AG09309 (cell line): Measurements from ENCODE around the gene APBB3.

Experiments
- DNase-seq: peaks from one replicate; pipeline ENCODE4 v3.0.0-alpha.2; 2010; ENCODE audit warnings: low read depth
- H3K4me3 ChIP-seq: 2 replicates; pipeline ENCODE4 v1.5.1; 2011; ENCODE audit warnings: mild to moderate bottlenecking, low read depth, low read length, moderate library complexity; ENCODE audit not compliant: control insufficient read depth
- CTCF ChIP-seq: IDR thresholded peaks from 2 replicates; pipeline ENCODE4 v1.5.1; 2011; ENCODE audit warnings: mild to moderate bottlenecking, low read depth, low read length, inconsistent platforms; ENCODE audit not compliant: insufficient read depth, control insufficient read depth; ENCODE audit errors: missing control alignments

APBB3 gene

GRCh38 chr5:140557136-140557805 is 7.1 kb downstream of the APBB3 start, which contains the start of gene SRA1:
SRA1 (minus strand) TSS chr5:140557473; CDS start chr5:140557452, 21 bp downstream.
- H3K4me3 ChIP-seq = peak within 1 kb of the TSS; percentile 65
- DNase-seq = no peak
- no peak for TF ChIP-seq CTCF

DNA sequence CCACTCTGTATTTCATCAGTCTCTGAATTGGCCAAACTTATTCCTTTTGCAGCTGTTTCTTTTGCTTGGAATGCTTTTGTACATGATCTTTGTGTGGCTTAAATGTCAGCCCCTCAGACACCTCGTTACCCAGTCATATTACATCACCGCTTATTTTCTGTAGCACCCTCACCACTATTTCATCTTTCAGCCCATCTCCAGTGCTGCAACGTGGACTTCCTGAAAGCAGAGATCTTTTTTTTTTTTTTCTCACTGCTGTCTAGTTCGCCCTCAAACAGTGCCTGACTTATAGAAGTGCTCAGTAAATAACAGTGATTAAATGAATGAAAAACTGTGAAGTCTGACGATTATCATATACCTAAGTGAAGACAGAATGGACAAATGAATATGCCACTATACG is 8.0 kb downstream of the APBB3 start:
- no peak for TF ChIP-seq CTCF
- H3K4me3 ChIP-seq = peak overlapping the region; percentile 65
- no peak for DNase-seq

DNA sequence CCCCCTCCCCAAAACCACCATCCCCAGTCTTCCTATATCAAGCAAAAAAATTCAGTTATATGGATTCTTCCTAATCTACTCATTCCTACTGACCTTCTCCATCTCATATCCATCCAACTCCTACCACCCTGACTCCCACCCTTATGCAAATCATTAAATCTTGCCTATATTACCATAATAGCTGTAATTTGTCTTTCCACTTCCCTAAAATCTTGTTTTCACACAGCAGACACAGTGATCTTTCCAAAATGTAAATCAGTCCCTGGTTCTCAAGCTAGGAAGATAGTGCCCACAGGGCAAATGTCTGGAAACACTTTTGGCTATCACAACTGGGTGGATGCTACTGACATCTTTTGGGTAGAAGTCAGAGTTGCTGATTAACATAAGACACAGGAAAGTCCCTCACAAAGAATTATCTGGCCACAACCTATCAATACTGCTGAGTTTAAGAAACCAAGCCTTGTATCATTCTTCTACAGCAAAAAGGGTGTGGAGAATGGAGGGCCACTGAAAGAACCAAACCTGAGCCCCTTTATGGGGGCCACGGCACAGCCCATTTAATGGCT is 8.6 kb downstream of the APBB3 start:
- peak overlapping the region; percentile 65 for H3K4me3 ChIP-seq
- no peak for TF ChIP-seq CTCF
- DNase-seq = no peak

DNA sequence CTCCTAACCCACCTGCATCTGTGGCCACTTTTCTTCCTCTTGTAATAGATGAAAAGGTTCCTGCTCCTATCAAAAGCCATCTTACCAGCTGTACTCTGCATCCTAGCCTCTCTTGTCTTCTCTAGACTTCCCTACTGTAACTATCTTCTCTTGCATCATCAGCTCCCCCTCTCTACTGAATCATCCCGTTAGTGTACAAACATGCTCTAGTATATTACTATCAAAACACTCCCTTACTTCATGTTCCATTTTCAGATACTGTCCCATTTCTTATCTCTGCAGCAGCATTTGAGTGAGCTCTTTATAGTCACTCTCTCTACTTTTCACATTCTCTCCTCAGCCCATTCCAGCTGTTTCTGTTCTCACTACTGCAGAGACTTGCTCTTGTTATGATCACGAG is 9.9 kb downstream of the APBB3 start:
- TF ChIP-seq CTCF = no peak
- DNase-seq = peak; percentile 42
- H3K4me3 ChIP-seq = no peak overlapping the region

GRCh38 chr5:140553657-140554056 is 10.7 kb downstream of the APBB3 start:
- TF ChIP-seq CTCF = no peak
- no peak overlapping the region for H3K4me3 ChIP-seq
- no peak for DNase-seq

DNA sequence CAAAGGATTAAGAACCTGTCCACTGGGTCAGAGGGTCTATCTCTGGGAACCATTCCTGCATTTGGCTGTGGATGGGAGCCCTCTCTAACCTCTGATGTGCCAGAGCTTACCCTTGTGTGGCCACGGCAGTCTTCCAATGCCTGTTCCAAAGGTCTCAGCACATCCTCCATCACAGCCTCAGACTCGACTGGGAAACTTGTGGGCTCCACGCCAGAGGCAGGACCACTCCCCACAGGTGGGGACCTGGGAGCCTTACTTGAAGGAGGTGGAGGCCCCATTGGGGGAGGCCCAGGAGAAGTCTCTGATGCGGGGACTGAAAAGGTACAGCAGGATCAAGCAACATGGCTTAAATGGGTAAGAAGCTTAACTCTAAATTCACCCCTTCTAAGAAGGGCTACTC is 12.5 kb downstream of the APBB3 start:
- no peak for DNase-seq
- H3K4me3 ChIP-seq = no peak overlapping the region
- TF ChIP-seq CTCF = no peak
